Effector CD8-positive, alpha-beta T cell (primary cell): ENCODE data around the gene MAPKAPK3.

ENCODE experiments used
- DNase-seq: peaks from one replicate; lab custom pipeline; 2025; lab: John Stamatoyannopoulos, UW

The MAPKAPK3 gene

DNA sequence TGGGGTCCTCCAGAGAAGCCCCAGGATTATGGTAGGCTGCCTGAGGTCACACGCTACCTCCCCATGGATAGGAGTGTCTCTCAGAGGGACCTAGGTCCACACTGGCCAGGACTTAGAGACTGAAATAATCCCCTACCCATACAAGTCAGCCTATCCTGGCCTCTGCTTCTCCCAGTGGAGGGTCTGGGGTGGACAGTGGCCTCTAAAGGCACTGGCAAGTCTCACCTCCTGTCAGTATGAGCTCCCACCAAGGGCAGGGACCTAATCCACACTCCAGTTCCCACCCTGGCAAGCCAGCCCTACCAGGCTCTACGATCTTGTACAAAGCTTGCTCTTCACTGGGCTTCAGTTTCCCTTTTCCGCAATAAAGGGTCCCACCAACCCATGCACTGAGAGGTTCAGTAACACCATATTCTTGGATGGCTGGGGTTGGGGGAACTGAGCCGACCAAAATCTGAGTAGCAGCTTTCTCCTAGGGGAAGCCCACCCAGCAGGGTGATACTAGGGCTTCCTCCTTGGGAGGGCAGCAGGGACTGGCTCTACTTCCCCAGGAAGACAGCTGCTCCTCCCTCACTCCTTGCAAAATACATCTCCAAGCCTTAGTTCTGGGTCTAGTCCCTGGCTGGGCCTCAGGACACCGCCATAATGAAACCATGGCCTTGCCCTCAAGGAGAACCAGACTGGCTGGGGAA, 7.7 kb upstream of the MAPKAPK3 start:
- DNase-seq: no peak

DNA sequence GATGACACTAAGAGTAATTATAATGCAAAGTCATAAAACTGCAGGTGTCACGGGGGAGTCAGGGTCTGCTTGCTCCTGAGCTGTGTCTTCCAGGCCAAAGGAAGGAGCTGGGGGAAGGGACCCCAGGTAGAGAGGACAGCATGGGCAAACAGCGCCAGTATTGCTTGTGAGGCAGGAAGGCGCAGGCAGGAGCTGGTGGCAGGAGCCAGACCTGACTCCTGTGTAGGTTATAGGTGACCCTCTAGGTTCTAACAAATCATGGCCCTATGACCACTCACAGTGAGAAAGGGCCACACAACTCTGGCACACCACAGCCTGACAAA, 7.2 kb upstream of the MAPKAPK3 start:
- no peak for DNase-seq

DNA sequence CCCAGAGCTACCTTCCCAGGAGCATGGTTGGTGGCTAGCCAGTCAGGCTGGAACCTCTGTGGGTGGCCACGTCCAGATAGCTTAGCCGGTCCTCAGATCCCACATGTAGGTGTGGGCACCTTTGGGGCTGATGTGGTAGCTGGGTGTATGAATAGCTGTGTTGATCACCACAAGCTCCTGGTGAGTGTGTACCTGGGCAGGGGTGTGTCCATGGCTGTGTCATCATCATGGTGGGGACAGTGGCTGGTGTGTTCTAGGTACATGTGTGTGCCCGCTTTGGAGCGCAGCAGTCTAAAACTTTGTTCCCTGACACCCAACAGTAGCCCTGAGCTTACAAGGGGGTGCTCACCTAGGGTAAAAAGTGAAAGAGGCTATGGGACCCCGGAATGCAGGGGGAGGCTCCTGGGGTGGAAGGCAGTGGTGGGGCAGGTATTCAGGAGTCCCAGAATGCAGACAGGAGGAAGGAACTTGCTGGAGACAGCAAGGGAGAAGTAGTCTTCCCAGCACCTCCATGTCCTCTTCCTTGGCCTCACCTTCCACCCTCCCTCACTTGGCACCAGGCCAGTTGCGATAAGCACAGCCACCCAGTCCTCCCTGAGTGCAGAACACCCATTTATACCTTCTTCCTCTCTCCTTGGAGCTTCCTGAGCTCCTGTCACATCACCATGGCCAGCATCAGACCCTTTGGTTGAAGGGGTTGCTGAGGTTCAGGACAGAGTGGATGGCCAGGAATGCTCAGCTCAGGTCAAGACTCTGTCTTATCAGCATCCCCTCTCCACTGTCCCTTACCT, 6.6 kb upstream of the MAPKAPK3 start:
- DNase-seq: peak; percentile 8

DNA sequence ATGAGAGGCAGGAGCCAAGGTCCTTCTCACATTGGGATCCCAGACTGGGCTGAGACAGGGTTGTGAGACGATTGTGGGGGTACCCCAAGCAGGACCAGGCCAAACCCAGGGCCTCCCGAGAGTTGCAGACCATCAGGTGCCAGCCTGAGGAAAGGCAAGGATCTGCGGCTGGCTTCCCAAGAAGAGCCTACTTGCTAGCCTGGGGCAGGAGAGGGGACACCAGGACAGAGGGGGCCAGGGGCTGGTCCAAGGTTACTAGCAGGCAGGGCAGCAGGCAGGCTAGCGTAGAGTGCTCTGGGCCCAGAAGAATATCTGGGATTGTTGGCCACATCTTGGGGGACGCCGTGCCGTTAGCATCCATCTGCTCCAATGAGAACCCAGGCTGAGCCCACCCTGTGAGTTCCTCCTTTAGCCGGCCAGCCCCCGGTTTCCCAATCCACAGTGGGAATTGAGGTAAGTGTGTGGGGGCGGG, 5.9 kb upstream of the MAPKAPK3 start:
- DNase-seq: no peak

DNA sequence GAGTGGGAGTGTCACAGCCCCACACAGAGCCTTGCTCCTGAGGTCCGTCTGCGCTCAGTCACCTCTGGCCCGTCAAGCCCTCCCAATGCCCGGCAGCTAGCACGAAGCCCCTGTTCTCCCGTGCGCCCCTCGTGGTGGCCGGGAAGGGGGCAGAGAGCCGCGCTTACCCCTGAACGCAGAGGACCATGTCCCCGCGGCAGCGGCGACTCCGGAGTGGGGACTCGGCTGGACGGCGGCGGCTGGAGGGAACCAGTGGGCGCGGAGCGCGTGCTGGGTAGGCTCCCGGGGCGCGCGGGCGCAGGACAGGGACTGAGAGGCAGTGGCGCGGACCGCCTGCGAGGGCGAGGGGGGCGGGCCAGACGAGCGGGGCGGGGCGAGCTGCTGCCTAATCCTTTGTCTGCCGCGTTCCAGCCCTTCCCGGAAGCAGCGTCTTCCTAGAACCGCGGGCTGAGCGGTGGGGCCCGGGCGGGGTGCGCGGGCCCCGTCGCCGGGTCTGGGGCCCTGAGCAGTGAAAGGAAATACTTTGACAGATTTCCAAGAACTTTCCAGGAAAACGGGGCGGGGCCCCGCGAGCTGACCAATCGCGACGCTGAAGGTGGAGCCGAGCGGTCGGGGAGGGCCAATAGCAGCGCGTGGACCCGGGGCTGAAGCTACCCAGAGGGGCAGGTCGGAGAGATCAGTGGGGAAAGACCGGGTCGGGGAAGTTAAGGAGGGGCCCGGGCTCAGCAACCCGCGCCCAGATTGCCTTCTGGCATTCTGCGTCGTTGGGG, 5.3 kb upstream of the MAPKAPK3 start, which contains the start of gene CISH:
TSS of gene CISH (minus strand) at position 311 of the 770 bp plus-strand sequence. CDS start at position 187, 124 bp downstream.
- peak; percentile 90 for DNase-seq

DNA sequence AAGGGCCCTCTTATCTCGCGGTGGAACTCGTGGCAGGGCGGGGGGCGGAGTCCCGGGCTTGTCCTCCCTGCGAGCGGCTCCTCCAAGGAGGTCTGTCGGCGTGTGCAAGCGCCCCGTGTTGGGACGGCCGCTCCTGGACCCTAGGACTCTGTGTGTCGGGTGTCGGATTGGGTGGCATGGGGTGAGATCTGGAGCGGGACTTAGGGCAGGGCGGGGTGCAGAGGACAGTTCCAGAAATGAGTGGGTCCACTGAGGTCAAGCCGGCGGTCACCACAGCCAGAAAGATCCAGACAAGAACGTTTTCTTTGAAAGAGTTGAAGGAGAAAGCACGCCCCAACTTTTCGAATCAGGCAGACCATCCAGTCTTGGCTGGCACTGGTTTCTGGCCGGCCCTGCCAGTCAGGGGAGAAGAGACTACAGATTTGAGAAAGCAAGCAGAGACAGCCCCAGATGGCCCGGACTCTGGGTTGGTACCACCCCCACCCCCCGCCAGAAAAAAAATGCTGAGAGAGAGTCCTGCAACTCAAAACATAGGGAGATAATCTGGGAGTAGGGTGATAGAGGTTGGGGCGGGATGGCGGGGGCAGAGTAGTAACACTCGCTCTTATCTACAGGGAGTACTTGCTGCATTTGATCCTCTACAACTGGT, 4.6 kb upstream of the MAPKAPK3 start:
- no peak for DNase-seq

DNA sequence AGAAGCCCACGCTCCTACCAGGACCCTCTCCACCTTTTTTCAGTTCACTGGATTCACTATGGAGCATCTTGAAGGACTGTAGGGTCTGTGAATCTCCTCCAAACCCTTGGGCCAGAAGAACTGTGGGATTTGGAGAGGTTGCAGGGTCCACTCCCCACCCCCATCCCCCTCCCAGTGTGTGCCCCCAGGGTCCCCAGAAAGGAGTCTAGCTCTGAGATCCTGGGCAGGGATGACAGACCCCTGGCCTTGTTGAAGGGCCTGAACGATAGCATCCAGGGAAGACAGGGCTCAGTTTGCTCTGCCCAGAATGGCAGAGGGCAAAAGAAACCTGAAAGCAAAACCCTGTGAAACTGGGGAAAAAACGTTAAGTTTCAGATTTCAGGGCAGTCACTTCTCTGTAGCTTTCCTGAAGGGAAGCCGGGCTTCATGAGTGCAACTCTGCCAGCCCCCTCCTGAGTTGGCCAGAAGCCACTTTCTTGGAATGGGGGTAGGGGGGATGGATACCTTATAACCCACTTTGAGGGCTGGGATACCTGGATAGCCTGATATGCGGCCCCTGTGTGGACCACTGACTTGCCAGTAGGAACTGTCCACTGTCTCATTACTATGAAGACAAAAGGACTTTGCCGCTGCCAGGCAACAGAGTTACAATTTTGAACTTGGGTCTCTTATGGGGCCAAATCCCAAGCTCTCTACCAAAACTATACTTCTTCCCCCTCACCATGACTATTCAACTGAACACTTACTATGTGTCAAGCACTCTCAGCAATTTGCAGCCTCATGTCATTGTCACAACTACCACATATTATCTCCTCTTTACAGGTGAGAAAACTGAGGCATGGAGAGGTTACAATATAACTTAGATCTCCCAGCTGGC, 3.7 kb upstream of the MAPKAPK3 start:
- no peak for DNase-seq

DNA sequence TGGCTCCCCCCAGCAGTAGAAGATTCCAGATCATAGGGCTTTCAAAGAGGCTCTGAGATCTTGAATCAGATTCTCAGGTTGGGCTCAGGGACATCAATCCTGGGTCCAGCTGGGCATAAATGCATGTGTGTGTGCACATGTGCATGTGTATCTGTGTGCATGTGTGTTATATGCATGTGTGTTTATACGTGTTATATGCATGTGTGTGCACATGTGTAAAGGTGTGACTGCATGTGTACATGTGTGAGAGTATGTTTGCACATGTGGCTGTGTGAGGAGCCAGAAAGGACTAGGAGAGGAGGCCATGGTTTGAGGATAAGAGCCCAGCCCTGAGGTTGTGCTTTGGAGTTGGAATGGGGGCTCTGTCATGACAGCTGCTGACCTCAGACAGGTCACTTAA, 1.8 kb upstream of the MAPKAPK3 start:
- no peak for DNase-seq

DNA sequence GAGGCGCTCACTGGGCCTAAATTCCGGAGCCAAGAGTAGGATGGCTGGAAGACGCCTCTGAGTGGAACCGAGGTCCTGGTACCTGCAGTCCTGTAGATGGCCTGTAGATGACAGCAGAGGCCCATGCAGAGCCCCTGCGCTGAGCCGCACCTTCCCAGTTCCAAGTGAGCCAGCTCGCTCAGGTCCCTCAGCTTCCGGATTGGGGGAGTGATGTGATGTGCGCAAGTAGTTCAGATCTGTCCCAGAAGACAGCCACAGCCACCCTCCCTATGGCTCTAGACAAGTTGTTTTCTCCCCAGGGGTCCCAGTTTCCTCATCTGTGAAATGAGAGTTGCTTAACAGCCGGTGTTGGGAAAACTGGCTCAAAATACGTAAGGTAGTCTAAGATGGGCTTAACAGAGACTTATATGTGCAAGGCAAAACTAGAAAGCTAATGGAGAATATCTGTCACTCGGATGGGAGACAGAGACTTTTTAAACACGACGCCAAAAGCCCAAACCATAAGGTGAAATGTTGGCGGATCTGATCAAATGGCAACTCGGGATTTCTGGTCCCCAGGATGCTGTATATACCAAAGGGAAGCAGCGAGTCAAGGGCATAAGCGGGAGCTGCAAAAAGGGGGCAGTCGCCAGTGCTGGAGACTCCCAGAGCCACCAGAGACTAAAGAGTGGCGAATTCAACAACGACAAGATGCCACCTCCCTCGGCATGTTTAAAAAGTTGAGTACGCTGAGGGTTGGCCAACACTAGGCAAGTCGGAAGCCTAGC, 765 bp upstream of the MAPKAPK3 start:
- DNase-seq: peak; percentile 76

DNA sequence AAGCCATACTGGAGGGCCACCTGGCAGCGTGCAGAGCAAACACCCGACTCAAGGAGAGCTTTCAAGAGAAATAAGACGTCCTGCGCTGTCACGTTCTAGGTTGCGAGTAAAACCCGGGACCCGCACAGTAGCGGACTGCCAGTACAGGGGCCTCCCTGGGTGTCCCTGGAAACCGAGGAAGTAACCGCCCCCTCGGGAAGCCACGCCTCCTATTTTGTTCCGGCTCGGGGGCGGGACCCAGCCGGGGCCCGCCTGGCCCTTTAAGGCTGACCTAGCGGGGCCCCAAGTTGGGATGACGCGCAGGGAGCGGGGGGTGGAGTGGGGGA, 218 bp upstream of the MAPKAPK3 start:
- peak; percentile 93 for DNase-seq

DNA sequence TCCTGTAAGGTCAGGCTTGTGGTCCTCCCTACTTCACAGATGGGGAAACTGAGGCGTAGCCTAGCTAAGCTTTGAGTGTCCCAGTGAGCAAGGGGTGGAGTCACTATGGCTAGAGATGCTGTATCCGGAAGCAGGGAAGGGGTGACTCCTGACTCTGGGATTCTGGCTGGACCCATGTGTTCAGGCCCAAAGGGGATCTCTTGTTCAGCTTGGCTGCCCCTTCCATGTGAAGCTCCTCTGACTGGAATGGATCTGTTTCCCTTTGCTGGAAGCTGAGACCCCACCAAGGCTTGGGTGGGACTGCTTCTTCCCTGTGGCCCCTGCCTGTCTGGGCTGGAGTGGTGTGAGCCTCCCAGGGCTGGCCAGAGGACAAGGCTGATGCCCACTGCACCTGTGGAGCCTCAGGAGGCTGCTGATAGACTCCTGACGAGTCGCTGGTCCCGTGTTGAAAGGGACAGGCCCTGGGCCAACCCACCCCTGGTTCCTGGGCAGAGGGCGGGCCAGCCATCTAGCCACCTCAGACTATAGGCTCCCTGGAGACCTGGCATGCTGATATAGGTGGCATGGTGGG, 1.0 kb downstream of the MAPKAPK3 start:
- no peak for DNase-seq

DNA sequence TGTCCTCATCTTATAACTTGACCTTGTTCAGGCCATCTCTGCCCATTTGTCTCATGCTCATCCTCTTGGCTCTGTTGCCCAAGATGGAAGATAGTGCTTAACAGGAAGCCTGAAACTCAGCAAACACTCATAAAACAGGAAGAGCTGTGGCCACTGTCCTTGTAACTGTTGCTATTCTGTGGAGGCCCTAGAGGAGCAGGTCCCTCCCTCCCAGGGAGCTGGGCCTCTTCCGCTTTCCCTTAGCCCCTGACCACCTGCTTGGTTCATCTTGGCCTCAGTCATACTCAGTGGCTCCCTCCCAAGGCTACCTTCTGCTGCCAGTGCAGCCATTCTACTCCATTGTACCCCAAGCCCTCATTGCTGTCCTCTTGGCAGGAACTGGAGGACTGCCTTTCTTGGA, 3.5 kb downstream of the MAPKAPK3 start:
- no peak for DNase-seq

DNA sequence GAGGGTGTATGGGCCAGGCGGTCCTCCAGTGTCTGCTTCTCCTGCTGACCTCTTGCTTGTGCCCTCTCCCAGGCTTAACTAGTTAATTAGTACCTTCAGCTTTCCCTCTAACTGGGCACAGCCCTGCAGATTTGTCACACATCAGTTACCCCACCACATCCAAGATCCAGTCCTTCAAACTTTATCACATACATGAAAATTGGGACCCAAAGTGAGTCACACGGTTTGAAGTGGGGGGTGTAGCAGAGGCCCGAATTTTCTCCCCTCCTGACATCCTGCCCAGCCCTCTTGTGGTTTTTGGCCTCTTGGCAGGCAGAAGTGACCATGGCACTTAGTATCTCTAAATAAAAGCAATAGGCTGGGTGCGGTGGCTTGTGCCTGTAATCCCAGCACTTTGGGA, 3.9 kb downstream of the MAPKAPK3 start:
- no peak for DNase-seq

DNA sequence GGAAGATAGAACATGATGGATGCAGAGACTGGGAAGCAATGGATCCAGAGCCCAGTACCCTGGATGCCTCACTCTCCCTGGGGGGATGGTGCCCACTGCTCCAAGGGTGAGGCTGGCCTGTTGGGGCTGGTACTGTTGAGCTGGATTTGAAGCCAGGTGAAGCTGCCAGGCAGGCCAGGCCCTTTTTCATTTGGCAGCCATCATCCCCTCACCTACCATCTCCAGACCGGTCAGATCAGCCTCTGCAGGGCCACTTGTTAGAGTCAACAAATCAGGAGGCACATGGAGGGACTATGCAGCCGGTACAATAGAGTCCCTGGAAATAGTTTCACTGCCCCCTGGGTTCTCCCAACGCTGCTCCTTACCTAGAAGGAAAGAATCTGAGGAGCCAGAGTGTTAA, 5.9 kb downstream of the MAPKAPK3 start:
- DNase-seq: no peak

DNA sequence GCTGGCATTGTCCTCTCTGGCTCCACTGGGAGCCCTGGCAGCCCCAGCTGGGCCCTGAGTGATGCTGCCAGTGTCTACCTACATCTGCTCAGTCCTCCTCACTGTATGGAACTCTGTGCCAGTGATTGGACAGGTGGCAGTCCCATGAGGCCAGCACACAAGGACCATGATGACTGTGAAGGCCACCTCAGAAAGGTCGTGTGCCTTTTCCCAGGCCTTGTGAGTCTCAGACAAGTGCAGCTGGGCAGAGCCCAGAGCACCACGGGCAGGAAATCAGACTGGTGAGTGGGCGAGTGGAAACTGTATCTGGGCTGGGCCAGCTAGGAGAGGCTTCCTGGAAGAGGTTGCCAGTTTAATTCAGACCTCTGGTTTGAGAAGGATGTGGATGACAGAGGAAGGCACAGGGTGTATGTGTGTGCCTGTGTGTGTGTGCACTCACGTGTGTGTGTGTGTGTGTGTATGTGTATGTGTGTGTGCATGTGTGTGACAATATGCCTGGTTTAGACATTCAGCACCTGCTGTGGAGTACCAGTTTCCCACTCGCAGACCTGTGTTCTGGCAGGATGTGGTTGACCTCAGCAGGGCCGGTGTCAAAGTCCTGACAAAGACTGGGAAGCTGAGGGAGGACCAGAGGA, 7.0 kb downstream of the MAPKAPK3 start:
- DNase-seq: no peak

DNA sequence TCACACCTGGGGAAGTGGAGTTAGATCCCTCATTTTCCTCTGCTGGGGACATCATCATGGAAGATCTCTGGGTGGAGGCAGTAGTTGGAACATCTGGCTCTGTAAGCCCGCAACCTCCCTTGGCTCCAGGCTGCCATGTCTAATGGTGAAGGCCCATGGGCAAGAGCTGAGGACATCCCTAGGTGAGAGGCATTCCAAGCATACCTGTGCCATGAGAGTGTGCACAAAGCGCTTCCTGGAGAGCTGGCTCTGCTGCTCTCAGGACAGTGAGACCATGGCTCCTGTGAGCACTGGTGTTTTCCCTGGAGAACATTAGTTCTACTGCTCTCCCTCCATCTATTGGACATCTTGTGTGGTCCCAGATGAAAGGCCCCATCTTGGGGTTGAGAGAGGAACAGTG, 7.7 kb downstream of the MAPKAPK3 start:
- no peak for DNase-seq

DNA sequence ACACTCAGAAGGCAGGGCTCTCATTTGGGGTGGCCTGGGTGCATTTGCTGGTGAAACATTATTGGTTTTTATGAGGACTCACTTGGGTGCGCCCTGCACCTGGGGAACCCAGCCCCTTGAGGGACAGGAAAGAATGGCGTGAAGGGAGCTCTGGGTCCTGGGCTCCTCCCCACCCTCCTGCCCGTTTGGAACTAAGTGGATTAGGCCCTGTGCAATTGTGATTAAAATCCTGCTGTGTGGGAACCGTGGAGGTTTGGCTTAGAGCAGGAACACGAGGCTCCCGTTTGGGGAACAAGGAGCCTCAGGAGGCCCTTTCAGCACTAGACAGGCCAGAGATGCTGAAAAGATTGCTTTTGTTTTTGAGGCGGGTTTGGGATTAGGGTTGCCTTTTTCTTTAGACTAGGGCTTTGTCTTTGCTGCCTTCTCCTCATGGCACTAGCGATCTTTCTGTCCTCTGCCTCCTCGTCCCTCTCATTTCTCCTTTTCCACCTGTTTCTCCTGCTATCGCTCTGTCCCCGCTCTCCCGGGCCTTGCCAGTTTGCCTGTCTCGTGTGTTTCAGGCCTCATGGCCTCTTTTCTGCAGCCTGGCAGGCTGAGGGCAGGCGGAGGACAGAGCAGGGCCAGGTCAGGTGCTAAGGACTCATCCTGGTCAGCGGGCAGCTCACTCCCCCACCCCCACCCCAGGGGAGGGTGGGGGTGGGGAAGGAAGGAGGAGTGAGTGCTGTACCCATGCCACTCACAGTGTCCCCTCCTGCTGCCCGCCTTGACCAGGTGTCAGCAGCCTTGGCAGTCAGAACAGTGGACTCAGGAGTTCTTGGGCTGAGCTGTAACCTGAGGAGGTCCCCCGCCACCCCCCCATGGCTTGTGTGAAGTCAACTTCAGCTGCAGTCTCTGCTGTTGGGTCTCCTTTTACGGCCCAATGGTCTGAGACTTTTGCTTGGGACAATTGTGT, 8.6 kb downstream of the MAPKAPK3 start:
- no peak for DNase-seq

DNA sequence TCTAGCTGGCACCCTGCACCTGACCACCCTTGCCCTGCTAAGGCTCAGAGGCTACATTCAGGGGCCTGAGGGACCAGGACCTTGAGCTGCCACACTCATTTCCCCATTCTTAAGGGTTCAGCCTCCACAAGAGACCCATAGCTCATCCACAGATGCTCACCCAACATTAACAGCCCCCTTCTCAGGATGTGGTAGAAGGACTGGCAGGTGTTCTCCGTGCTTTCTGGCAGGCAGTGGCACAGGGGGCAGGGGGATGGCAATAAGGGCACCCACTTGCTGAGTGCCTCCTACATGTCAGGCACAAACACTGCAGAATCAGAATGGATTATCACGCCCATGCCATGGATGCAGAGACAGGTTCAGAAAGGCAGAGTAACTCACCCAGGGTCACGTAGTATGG, 9.4 kb downstream of the MAPKAPK3 start:
- DNase-seq: no peak
